ENCODE results near the gene CDH4. TPM values are rescaled to one million over a fixed set of nuclear protein-coding genes. Genes with fewer than 3 reads are reported as not detected.

CDH4 gene
- total RNA-seq, 1 donor from 2014 or later: 0.23 TPM

GRCh38 chr20:61548069-61548468 lies 296.0 kb downstream of the CDH4 start:
- Mint-ChIP-seq H3K9me3 (ENCODE audit: unreplicated experiment) (no peaks in the 10 kb centered on the region), H3K4me1 (ENCODE audit: unreplicated experiment) (no peaks in the 10 kb centered on the region), H3K4me3 (ENCODE audit: unreplicated experiment) (no peak overlapping the region), H3K27me3 (ENCODE audit: unreplicated experiment) (peaks cover 3% of the 10 kb centered on the region), H3K36me3 (ENCODE audit: low read depth, unreplicated experiment) (no peaks in the 10 kb centered on the region), H3K27ac (ENCODE audit: unreplicated experiment) (no peak overlapping the region)
- TF ChIP-seq CTCF (IDR thresholded peaks at IDR 0.05; ENCODE audit: unreplicated experiment): no peak
- DNase-seq (ENCODE audit: low spot score): no peak

- no peak for DNase-seq (ENCODE audit: low spot score)
- no peaks in the 10 kb centered on the region for H3K4me1 Mint-ChIP-seq (ENCODE audit: unreplicated experiment)
- H3K9me3 Mint-ChIP-seq (ENCODE audit: unreplicated experiment): no peaks in the 10 kb centered on the region
- H3K4me3 Mint-ChIP-seq (ENCODE audit: unreplicated experiment): no peak overlapping the region
- peaks cover 3% of the 10 kb centered on the region for H3K27me3 Mint-ChIP-seq (ENCODE audit: unreplicated experiment)
- TF ChIP-seq CTCF (IDR thresholded peaks at IDR 0.05; ENCODE audit: unreplicated experiment): no peak
- no peaks in the 10 kb centered on the region for H3K36me3 Mint-ChIP-seq (ENCODE audit: low read depth, unreplicated experiment)
- H3K27ac Mint-ChIP-seq (ENCODE audit: unreplicated experiment): no peak overlapping the region
Observed at GRCh38 chr20:61549865-61550264, 297.8 kb downstream of the CDH4 start.

GRCh38 chr20:61551401-61551800 lies 299.3 kb downstream of the CDH4 start:
- no peak for TF ChIP-seq CTCF (IDR thresholded peaks at IDR 0.05; ENCODE audit: unreplicated experiment)
- H3K9me3 Mint-ChIP-seq (ENCODE audit: unreplicated experiment): no peaks in the 10 kb centered on the region
- DNase-seq (ENCODE audit: low spot score): no peak
- H3K4me3 Mint-ChIP-seq (ENCODE audit: unreplicated experiment): no peak overlapping the region
- H3K27ac Mint-ChIP-seq (ENCODE audit: unreplicated experiment): no peak overlapping the region
- peaks cover 3% of the 10 kb centered on the region for H3K27me3 Mint-ChIP-seq (ENCODE audit: unreplicated experiment)
- H3K4me1 Mint-ChIP-seq (ENCODE audit: unreplicated experiment): no peaks in the 10 kb centered on the region
- no peaks in the 10 kb centered on the region for H3K36me3 Mint-ChIP-seq (ENCODE audit: low read depth, unreplicated experiment)

GRCh38 chr20:61554617-61555016 lies 302.6 kb downstream of the CDH4 start:
- Mint-ChIP-seq H3K4me1 (ENCODE audit: unreplicated experiment) (no peaks in the 10 kb centered on the region), H3K9me3 (ENCODE audit: unreplicated experiment) (no peaks in the 10 kb centered on the region), H3K36me3 (ENCODE audit: low read depth, unreplicated experiment) (no peaks in the 10 kb centered on the region), H3K27ac (ENCODE audit: unreplicated experiment) (no peak overlapping the region), H3K4me3 (ENCODE audit: unreplicated experiment) (no peak overlapping the region), H3K27me3 (ENCODE audit: unreplicated experiment) (peaks cover 3% of the 10 kb centered on the region)
- no peak for DNase-seq (ENCODE audit: low spot score)
- TF ChIP-seq CTCF (IDR thresholded peaks at IDR 0.05; ENCODE audit: unreplicated experiment): no peak

GRCh38 chr20:61555566-61555965 lies 303.5 kb downstream of the CDH4 start:
- Mint-ChIP-seq H3K27ac (ENCODE audit: unreplicated experiment) (no peak overlapping the region), H3K4me1 (ENCODE audit: unreplicated experiment) (no peaks in the 10 kb centered on the region), H3K36me3 (ENCODE audit: low read depth, unreplicated experiment) (no peaks in the 10 kb centered on the region), H3K27me3 (ENCODE audit: unreplicated experiment) (peaks cover 3% of the 10 kb centered on the region), H3K4me3 (ENCODE audit: unreplicated experiment) (no peak overlapping the region), H3K9me3 (ENCODE audit: unreplicated experiment) (no peaks in the 10 kb centered on the region)
- DNase-seq (ENCODE audit: low spot score): no peak
- no peak for TF ChIP-seq CTCF (IDR thresholded peaks at IDR 0.05; ENCODE audit: unreplicated experiment)

All from endothelial cell (in vitro differentiated cells).